Measurements from ENCODE around the gene ITFG1.
"Not testable (repeated sequence)": the region's sequence is repeated elsewhere in the genome, so short reads cannot be mapped to it uniquely, and the experiment has no call there.

ITFG1 gene

DNA sequence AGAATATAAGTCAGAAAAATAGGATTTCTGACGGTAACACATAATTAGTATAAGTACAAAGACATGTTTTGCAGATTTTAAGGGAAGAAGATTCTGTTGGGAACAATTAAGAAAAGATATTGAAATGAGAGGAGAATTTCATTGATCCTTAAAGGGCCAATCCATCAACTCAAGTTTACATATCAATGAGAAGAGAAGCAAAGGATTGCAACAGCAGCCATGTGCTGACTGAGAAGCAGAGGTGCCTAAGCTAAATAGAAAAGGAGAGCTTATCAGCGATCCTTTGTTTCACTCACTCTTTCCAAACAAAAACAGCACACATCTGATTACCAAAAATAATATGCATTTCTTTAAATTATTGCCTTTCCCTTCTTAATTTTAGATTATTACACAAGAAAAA, 94.6 kb downstream of the ITFG1 start:
- peaks cover 0 to 9% of the 10 kb centered on the region in 2 experiments; a peak in 1 of 3 replicates for H3K36me3 ChIP-seq (ENCODE audit: control insufficient read depth in 2 of 2, insufficient read depth in 1 of 2, low read length in 2 of 2)
- no peaks in the 10 kb centered on the region for H3K4me1 ChIP-seq (ENCODE audit: control insufficient read depth, insufficient read depth, low read length)
- TF ChIP-seq ZNF175 (tag by site-specific recombination; IDR thresholded peaks at IDR 0.05) (no peak), ZNF473 (tag by site-specific recombination; IDR thresholded peaks at IDR 0.05) (no peak), ZNF658 (tag by site-specific recombination; IDR thresholded peaks at IDR 0.05) (no peak)
- TF ChIP-seq, protein P1, sequence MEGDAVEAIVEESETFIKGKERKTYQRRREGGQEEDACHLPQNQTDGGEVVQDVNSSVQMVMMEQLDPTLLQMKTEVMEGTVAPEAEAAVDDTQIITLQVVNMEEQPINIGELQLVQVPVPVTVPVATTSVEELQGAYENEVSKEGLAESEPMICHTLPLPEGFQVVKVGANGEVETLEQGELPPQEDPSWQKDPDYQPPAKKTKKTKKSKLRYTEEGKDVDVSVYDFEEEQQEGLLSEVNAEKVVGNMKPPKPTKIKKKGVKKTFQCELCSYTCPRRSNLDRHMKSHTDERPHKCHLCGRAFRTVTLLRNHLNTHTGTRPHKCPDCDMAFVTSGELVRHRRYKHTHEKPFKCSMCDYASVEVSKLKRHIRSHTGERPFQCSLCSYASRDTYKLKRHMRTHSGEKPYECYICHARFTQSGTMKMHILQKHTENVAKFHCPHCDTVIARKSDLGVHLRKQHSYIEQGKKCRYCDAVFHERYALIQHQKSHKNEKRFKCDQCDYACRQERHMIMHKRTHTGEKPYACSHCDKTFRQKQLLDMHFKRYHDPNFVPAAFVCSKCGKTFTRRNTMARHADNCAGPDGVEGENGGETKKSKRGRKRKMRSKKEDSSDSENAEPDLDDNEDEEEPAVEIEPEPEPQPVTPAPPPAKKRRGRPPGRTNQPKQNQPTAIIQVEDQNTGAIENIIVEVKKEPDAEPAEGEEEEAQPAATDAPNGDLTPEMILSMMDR (tag by site-specific recombination; IDR thresholded peaks at IDR 0.05), result no peak
- H3K27ac ChIP-seq (ENCODE audit: extremely low read depth, low read depth, low read length), result no peak overlapping the region
- H3K9me3 ChIP-seq (ENCODE audit: control insufficient read depth, insufficient read depth, low read depth, low read length), result no peaks in the 10 kb centered on the region
- ChIA-PET CTCF (interaction anchor here (0.7 kb wide), 1 partner anchor 112 kb away, joined by 3 read pairs; no protein-coding TSS in a partner anchor), POLR2A (no interaction called here)
- H3K4me3 ChIP-seq (ENCODE audit: low read depth, low read length), result no peak overlapping the region

DNA sequence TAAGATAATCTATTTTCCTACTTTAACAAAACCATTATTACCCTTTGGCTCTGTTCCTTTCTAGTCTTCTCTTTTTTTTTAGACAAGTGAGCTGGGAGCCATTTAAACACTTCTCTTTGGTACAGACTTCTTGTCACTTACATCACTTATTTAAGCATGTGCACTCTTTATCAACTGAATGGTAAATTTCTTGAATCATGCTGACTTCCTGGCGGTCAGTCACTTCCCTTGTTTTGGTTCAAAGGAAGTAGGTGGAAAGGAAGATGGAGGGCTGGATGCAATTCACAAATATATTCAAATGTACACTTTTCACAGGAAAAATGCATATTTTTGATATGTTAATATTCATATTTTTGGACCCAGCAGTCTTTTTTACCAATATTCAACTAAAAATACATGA, 97.1 kb downstream of the ITFG1 start:
- H3K27ac ChIP-seq (ENCODE audit: extremely low read depth, low read depth, low read length), result no peak overlapping the region
- TF ChIP-seq ZNF394 (tag by site-specific recombination; IDR thresholded peaks at IDR 0.05; ENCODE audit: borderline replicate concordance), result no peak
- TF ChIP-seq KLF8 (tag by site-specific recombination; IDR thresholded peaks at IDR 0.05), result no peak
- no peak overlapping the region for H3K4me3 ChIP-seq (ENCODE audit: low read depth, low read length)
- H3K36me3 ChIP-seq (ENCODE audit: control insufficient read depth in 2 of 2, insufficient read depth in 1 of 2, low read length in 2 of 2), result peaks cover 0 to 5% of the 10 kb centered on the region in 2 experiments; a peak in 1 of 3 replicates
- ChIA-PET CTCF (no interaction called here), POLR2A (no interaction called here)
- H3K4me1 ChIP-seq (ENCODE audit: control insufficient read depth, insufficient read depth, low read length), result no peaks in the 10 kb centered on the region
- no peaks in the 10 kb centered on the region for H3K9me3 ChIP-seq (ENCODE audit: control insufficient read depth, insufficient read depth, low read depth, low read length)

DNA sequence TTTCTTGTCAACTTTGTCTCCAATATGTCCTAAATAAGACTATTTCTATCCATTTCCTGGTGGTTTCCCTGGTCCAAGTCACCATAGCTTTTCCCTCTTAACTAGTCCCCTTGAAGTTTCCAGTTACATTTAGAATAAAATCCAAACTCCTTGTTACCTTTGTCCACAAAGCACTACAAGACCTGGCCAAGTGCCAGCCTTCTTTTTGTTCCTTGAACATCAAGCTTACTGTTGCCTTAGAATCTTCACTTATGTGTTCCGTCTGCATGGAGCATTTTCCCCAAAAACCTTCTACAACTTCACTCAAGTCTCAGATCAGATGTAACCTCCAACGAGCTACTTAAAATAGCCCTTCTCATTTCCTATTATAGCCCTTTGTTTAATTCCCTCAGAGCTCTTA, 101.4 kb downstream of the ITFG1 start:
- H3K4me3 ChIP-seq (ENCODE audit: low read depth, low read length), result no peak overlapping the region
- TF ChIP-seq ZNF600 (tag by site-specific recombination; IDR thresholded peaks at IDR 0.05) (no peak), ZNF248 (tag by site-specific recombination; IDR thresholded peaks at IDR 0.05) (no peak), ZNF776 (tag by site-specific recombination; IDR thresholded peaks at IDR 0.05; ENCODE audit: borderline replicate concordance) (no peak), ZNF658 (tag by site-specific recombination; IDR thresholded peaks at IDR 0.05) (no peak)
- no peaks in the 10 kb centered on the region for H3K4me1 ChIP-seq (ENCODE audit: control insufficient read depth, insufficient read depth, low read length)
- no peaks in the 10 kb centered on the region for H3K36me3 ChIP-seq (ENCODE audit: control insufficient read depth in 2 of 2, insufficient read depth in 1 of 2, low read length in 2 of 2)
- POLR2A ChIA-PET, result no interaction called here
- CTCF ChIA-PET, result interaction anchor here (0.7 kb wide), 1 partner anchor 16 kb away, joined by 3 read pairs; no protein-coding TSS in a partner anchor
- no peaks in the 10 kb centered on the region for H3K9me3 ChIP-seq (ENCODE audit: control insufficient read depth, insufficient read depth, low read depth, low read length)
- no peak overlapping the region for H3K27ac ChIP-seq (ENCODE audit: extremely low read depth, low read depth, low read length)

DNA sequence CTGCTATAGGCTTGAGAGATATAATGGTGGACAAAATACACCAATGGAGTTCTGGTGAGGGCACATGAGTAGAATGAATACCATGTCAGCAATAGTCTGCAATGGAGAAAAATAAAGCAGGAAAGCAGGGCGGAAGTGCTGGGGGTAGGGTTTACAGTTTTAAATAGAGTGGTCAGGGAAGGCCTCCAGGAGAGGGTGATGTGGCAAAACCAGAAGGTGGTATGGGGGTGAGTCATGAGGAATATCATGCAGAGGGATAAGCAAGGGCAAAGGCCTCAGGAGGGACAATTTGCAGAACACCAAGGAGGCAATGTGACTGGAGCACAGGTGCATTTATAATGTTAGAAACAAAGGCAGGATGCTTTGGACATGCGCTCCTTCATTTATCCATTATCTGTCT, 102.0 kb downstream of the ITFG1 start:
- Histone ChIP-seq H3K9me3 (ENCODE audit: control insufficient read depth, insufficient read depth, low read depth, low read length) (no peaks in the 10 kb centered on the region), H3K4me3 (ENCODE audit: low read depth, low read length) (no peak overlapping the region), H3K4me1 (ENCODE audit: control insufficient read depth, insufficient read depth, low read length) (no peaks in the 10 kb centered on the region), H3K36me3 (ENCODE audit: control insufficient read depth in 2 of 2, insufficient read depth in 1 of 2, low read length in 2 of 2) (no peaks in the 10 kb centered on the region), H3K27ac (ENCODE audit: extremely low read depth, low read depth, low read length) (no peak overlapping the region)
- CTCF ChIA-PET, result no interaction called here
- POLR2A ChIA-PET, result no interaction called here
- TF ChIP-seq ZFHX2 (tag by site-specific recombination; conservative IDR thresholded peaks at IDR 0.05) (no peak), ZNF561 (tag by site-specific recombination; IDR thresholded peaks at IDR 0.05; ENCODE audit: borderline replicate concordance) (no peak), SETDB1 (IDR thresholded peaks at IDR 0.05; ENCODE audit: insufficient read length, low read length) (no peak), ZNF341 (tag by site-specific recombination; IDR thresholded peaks at IDR 0.05; ENCODE audit: low read depth) (no peak), ZFP41 (tag by site-specific recombination; IDR thresholded peaks at IDR 0.05; ENCODE audit: borderline replicate concordance) (no peak), OSR2 (tag by site-specific recombination; IDR thresholded peaks at IDR 0.05) (no peak), MYNN (tag by site-specific recombination; IDR thresholded peaks at IDR 0.05; ENCODE audit: borderline replicate concordance) (no peak)
- TF ChIP-seq, protein P2, sequence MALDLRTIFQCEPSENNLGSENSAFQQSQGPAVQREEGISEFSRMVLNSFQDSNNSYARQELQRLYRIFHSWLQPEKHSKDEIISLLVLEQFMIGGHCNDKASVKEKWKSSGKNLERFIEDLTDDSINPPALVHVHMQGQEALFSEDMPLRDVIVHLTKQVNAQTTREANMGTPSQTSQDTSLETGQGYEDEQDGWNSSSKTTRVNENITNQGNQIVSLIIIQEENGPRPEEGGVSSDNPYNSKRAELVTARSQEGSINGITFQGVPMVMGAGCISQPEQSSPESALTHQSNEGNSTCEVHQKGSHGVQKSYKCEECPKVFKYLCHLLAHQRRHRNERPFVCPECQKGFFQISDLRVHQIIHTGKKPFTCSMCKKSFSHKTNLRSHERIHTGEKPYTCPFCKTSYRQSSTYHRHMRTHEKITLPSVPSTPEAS (tag by site-specific recombination; IDR thresholded peaks at IDR 0.05), result no peak
- TF ChIP-seq, protein P3, sequence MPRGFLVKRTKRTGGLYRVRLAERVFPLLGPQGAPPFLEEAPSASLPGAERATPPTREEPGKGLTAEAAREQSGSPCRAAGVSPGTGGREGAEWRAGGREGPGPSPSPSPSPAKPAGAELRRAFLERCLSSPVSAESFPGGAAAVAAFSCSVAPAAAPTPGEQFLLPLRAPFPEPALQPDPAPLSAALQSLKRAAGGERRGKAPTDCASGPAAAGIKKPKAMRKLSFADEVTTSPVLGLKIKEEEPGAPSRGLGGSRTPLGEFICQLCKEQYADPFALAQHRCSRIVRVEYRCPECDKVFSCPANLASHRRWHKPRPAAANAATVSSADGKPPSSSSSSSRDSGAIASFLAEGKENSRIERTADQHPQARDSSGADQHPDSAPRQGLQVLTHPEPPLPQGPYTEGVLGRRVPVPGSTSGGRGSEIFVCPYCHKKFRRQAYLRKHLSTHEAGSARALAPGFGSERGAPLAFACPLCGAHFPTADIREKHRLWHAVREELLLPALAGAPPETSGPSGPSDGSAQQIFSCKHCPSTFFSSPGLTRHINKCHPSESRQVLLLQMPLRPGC (tag by site-specific recombination; IDR thresholded peaks at IDR 0.05), result no peak

DNA sequence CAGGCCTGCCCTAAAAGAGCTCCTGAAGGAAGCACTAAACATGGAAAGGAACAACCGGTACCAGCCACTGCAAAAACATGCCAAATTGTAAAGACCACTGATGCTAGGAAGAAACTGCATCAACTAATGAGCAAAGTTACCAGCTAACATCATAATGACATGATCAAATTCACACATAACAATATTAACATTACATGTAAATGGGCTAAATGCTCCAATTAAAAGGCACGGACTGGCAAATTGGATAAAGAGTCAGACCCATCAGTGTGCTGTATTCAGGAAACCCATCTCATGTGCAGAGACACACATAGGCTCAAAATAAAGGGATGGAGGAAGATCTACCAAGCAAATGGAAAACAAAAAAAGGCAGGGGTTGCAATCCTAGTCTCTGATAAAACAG, 111.8 kb downstream of the ITFG1 start:
- H3K4me1 ChIP-seq (ENCODE audit: control insufficient read depth, insufficient read depth, low read length); H3K4me3 ChIP-seq (ENCODE audit: low read depth, low read length); H3K27ac ChIP-seq (ENCODE audit: extremely low read depth, low read depth, low read length); CTCF ChIA-PET; H3K9me3 ChIP-seq (ENCODE audit: control insufficient read depth, insufficient read depth, low read depth, low read length); POLR2A ChIA-PET; H3K36me3 ChIP-seq (ENCODE audit: control insufficient read depth in 2 of 2, insufficient read depth in 1 of 2, low read length in 2 of 2): not testable (repeated sequence)

Data from HEK293 (cell line).